ENCODE measurements around the gene VAV3.

VAV3 gene

GRCh38 chr1:107643766-107644165 is 321.2 kb downstream of the VAV3 start:
- Histone ChIP-seq H3K23ac (ENCODE audit: low read depth, low read length, poor library complexity) (no peak overlapping the region), H3K27me3 (ENCODE audit: control insufficient read depth in 3 of 3, insufficient read depth in 3 of 3, low read depth in 1 of 3, low read length in 3 of 3) (no peaks in the 10 kb centered on the region), H3K79me1 (ENCODE audit: low read depth, low read length) (no peaks in the 10 kb centered on the region), H3K18ac (ENCODE audit: low read length) (no peak overlapping the region), H3K9me3 (replicated peaks in 1 of 2; ENCODE audit: control insufficient read depth in 2 of 2, insufficient read depth in 1 of 2, low read depth in 1 of 2, low read length in 2 of 2) (no peaks in the 10 kb centered on the region), H3K4me2 (ENCODE audit: insufficient read depth, low read length, poor library complexity, severe bottlenecking) (no peak overlapping the region), H3K14ac (ENCODE audit: low read length) (no peak overlapping the region), H3K4me3 (ENCODE audit: low read length in 2 of 2) (no peak overlapping the region), H2BK15ac (ENCODE audit: low read length) (no peak overlapping the region), H3K4ac (ENCODE audit: low read length) (no peak overlapping the region), H4K8ac (ENCODE audit: low read depth, low read length) (no peak overlapping the region), H3K4me1 (ENCODE audit: control insufficient read depth in 2 of 2, insufficient read depth in 1 of 2, low read depth in 1 of 2, low read length in 2 of 2) (no peaks in the 10 kb centered on the region), H3K36me3 (replicated peaks in 1 of 2; ENCODE audit: control insufficient read depth in 2 of 2, insufficient read depth in 2 of 2, low read length in 2 of 2) (no peaks in the 10 kb centered on the region), H2AFZ (ENCODE audit: low read length) (no peak overlapping the region), H2BK120ac (ENCODE audit: low read depth, low read length) (no peak overlapping the region), H4K91ac (ENCODE audit: low read depth, low read length, poor library complexity) (no peak overlapping the region), H3K9ac (ENCODE audit: low read depth, low read length, poor library complexity) (no peak overlapping the region), H2AK5ac (ENCODE audit: low read depth, low read length) (no peak overlapping the region), H3K27ac (replicated peaks; ENCODE audit: low read length) (no peak overlapping the region), H2BK5ac (ENCODE audit: low read length) (no peak overlapping the region), H2BK12ac (ENCODE audit: low read length) (no peak overlapping the region)
- WGBS, 2 donors (ENCODE audit: extremely low coverage in 2 of 2, insufficient read length in 2 of 2, insufficient replicate concordance in 1 of 2) = no CpG with 5 or more reads among the region's 1 CpG
- DNase-seq (ENCODE audit: low spot score) = no peak

- Histone ChIP-seq H3K4me2 (ENCODE audit: insufficient read depth, low read length, poor library complexity, severe bottlenecking) (no peak overlapping the region), H3K27ac (replicated peaks; ENCODE audit: low read length) (no peak overlapping the region), H2BK12ac (ENCODE audit: low read length) (no peak overlapping the region), H2BK5ac (ENCODE audit: low read length) (no peak overlapping the region), H3K4me3 (ENCODE audit: low read length in 2 of 2) (no peak overlapping the region), H3K36me3 (replicated peaks in 1 of 2; ENCODE audit: control insufficient read depth in 2 of 2, insufficient read depth in 2 of 2, low read length in 2 of 2) (no peaks in the 10 kb centered on the region), H3K4me1 (ENCODE audit: control insufficient read depth in 2 of 2, insufficient read depth in 1 of 2, low read depth in 1 of 2, low read length in 2 of 2) (no peaks in the 10 kb centered on the region), H3K9me3 (replicated peaks in 1 of 2; ENCODE audit: control insufficient read depth in 2 of 2, insufficient read depth in 1 of 2, low read depth in 1 of 2, low read length in 2 of 2) (no peaks in the 10 kb centered on the region), H2BK15ac (ENCODE audit: low read length) (no peak overlapping the region), H4K91ac (ENCODE audit: low read depth, low read length, poor library complexity) (no peak overlapping the region), H3K27me3 (ENCODE audit: control insufficient read depth in 3 of 3, insufficient read depth in 3 of 3, low read depth in 1 of 3, low read length in 3 of 3) (no peaks in the 10 kb centered on the region), H2AFZ (ENCODE audit: low read length) (no peak overlapping the region), H3K18ac (ENCODE audit: low read length) (no peak overlapping the region), H2AK5ac (ENCODE audit: low read depth, low read length) (no peak overlapping the region), H2BK120ac (ENCODE audit: low read depth, low read length) (no peak overlapping the region), H4K8ac (ENCODE audit: low read depth, low read length) (no peak overlapping the region), H3K14ac (ENCODE audit: low read length) (no peak overlapping the region), H3K9ac (ENCODE audit: low read depth, low read length, poor library complexity) (no peak overlapping the region), H3K4ac (ENCODE audit: low read length) (no peak overlapping the region), H3K23ac (ENCODE audit: low read depth, low read length, poor library complexity) (no peak overlapping the region), H3K79me1 (ENCODE audit: low read depth, low read length) (no peaks in the 10 kb centered on the region)
- no CpG with 5 or more reads among the region's 7 CpGs for WGBS, 2 donors (ENCODE audit: extremely low coverage in 2 of 2, insufficient read length in 2 of 2, insufficient replicate concordance in 1 of 2)
- no peak for DNase-seq (ENCODE audit: low spot score)
Measured at GRCh38 chr1:107640207-107640606, 324.8 kb downstream of the VAV3 start.

- no peak overlapping the region for H3K27ac ChIP-seq (replicated peaks; ENCODE audit: low read length)
- no peak overlapping the region for H3K14ac ChIP-seq (ENCODE audit: low read length)
- no peak overlapping the region for H3K23ac ChIP-seq (ENCODE audit: low read depth, low read length, poor library complexity)
- H3K79me1 ChIP-seq (ENCODE audit: low read depth, low read length) = no peaks in the 10 kb centered on the region
- no peaks in the 10 kb centered on the region for H3K27me3 ChIP-seq (ENCODE audit: control insufficient read depth in 3 of 3, insufficient read depth in 3 of 3, low read depth in 1 of 3, low read length in 3 of 3)
- H2BK5ac ChIP-seq (ENCODE audit: low read length) = no peak overlapping the region
- H3K4me3 ChIP-seq (ENCODE audit: low read length in 2 of 2) = no peak overlapping the region
- H3K4me2 ChIP-seq (ENCODE audit: insufficient read depth, low read length, poor library complexity, severe bottlenecking) = no peak overlapping the region
- H3K9ac ChIP-seq (ENCODE audit: low read depth, low read length, poor library complexity) = no peak overlapping the region
- H4K8ac ChIP-seq (ENCODE audit: low read depth, low read length) = no peak overlapping the region
- WGBS, 2 donors (ENCODE audit: extremely low coverage in 2 of 2, insufficient read length in 2 of 2, insufficient replicate concordance in 1 of 2) = no CpG with 5 or more reads among the region's 6 CpGs
- H4K91ac ChIP-seq (ENCODE audit: low read depth, low read length, poor library complexity) = no peak overlapping the region
- no peak for DNase-seq (ENCODE audit: low spot score)
- H2BK15ac ChIP-seq (ENCODE audit: low read length) = no peak overlapping the region
- H2AFZ ChIP-seq (ENCODE audit: low read length) = no peak overlapping the region
- H3K18ac ChIP-seq (ENCODE audit: low read length) = no peak overlapping the region
- H2BK120ac ChIP-seq (ENCODE audit: low read depth, low read length) = no peak overlapping the region
- no peak overlapping the region for H3K4ac ChIP-seq (ENCODE audit: low read length)
- no peaks in the 10 kb centered on the region for H3K4me1 ChIP-seq (ENCODE audit: control insufficient read depth in 2 of 2, insufficient read depth in 1 of 2, low read depth in 1 of 2, low read length in 2 of 2)
- H3K36me3 ChIP-seq (replicated peaks in 1 of 2; ENCODE audit: control insufficient read depth in 2 of 2, insufficient read depth in 2 of 2, low read length in 2 of 2) = no peaks in the 10 kb centered on the region
- H3K9me3 ChIP-seq (replicated peaks in 1 of 2; ENCODE audit: control insufficient read depth in 2 of 2, insufficient read depth in 1 of 2, low read depth in 1 of 2, low read length in 2 of 2) = no peaks in the 10 kb centered on the region
- H2BK12ac ChIP-seq (ENCODE audit: low read length) = no peak overlapping the region
- no peak overlapping the region for H2AK5ac ChIP-seq (ENCODE audit: low read depth, low read length)
Measured at GRCh38 chr1:107637101-107637500, 327.9 kb downstream of the VAV3 start.

- WGBS, 2 donors (ENCODE audit: extremely low coverage in 2 of 2, insufficient read length in 2 of 2, insufficient replicate concordance in 1 of 2) = no CpG with 5 or more reads among the region's 5 CpGs
- Histone ChIP-seq H3K9me3 (replicated peaks in 1 of 2; ENCODE audit: control insufficient read depth in 2 of 2, insufficient read depth in 1 of 2, low read depth in 1 of 2, low read length in 2 of 2) (no peaks in the 10 kb centered on the region), H3K9ac (ENCODE audit: low read depth, low read length, poor library complexity) (no peak overlapping the region), H2BK12ac (ENCODE audit: low read length) (no peak overlapping the region), H3K4me2 (ENCODE audit: insufficient read depth, low read length, poor library complexity, severe bottlenecking) (no peak overlapping the region), H3K4ac (ENCODE audit: low read length) (no peak overlapping the region), H3K14ac (ENCODE audit: low read length) (no peak overlapping the region), H3K79me1 (ENCODE audit: low read depth, low read length) (no peaks in the 10 kb centered on the region), H4K8ac (ENCODE audit: low read depth, low read length) (no peak overlapping the region), H3K4me1 (ENCODE audit: control insufficient read depth in 2 of 2, insufficient read depth in 1 of 2, low read depth in 1 of 2, low read length in 2 of 2) (no peaks in the 10 kb centered on the region), H2AK5ac (ENCODE audit: low read depth, low read length) (no peak overlapping the region), H3K27me3 (ENCODE audit: control insufficient read depth in 3 of 3, insufficient read depth in 3 of 3, low read depth in 1 of 3, low read length in 3 of 3) (no peaks in the 10 kb centered on the region), H3K23ac (ENCODE audit: low read depth, low read length, poor library complexity) (no peak overlapping the region), H2BK5ac (ENCODE audit: low read length) (no peak overlapping the region), H2AFZ (ENCODE audit: low read length) (no peak overlapping the region), H3K27ac (replicated peaks; ENCODE audit: low read length) (no peak overlapping the region), H2BK15ac (ENCODE audit: low read length) (no peak overlapping the region), H2BK120ac (ENCODE audit: low read depth, low read length) (no peak overlapping the region), H3K36me3 (replicated peaks in 1 of 2; ENCODE audit: control insufficient read depth in 2 of 2, insufficient read depth in 2 of 2, low read length in 2 of 2) (no peaks in the 10 kb centered on the region), H4K91ac (ENCODE audit: low read depth, low read length, poor library complexity) (no peak overlapping the region), H3K18ac (ENCODE audit: low read length) (no peak overlapping the region), H3K4me3 (ENCODE audit: low read length in 2 of 2) (no peak overlapping the region)
- no peak for DNase-seq (ENCODE audit: low spot score)
Measured at GRCh38 chr1:107633596-107633995, 331.4 kb downstream of the VAV3 start.
